Measurements from ENCODE around the gene FAR2.

Gene FAR2

DNA sequence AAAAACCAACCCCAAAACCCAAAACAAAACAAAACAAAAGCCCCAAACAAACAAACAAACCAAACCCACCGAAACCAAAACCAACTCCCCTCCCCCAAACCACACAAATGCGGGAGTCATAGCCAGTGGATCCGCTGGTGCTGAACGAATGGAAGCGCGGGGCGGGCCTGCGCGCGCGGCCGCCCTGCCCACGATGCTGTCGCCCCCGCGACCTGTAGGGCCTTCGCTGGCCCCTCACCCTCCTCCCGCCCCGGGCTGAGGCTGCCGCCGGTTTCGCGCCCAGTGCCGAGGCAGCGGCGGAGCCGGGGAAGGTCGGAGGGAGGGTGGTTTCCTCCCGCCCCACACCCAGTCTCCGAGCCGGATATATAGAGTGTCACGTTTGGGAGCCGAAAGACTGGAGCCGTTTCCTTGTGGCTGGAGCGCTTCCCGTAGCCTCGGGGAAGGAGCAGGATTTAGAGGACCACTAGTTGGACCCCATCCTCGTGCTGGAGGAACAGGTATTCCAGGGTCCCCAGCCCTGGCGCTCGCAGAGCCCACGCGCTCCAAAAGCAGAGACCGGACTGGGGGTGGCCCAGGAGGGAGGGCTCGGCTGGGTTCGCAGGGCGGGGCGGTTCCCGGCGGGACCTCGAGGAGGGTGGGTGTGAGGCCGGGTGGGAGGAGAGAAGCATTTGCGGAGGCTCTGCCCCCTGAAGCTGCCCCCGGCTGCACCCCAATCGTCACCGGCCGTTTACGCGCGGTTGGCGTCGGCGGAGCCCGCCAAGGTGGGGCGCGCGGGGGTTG is at the start of gene FAR2:
Gene FAR2 (plus strand): TSS at position 368 of the 780 bp plus-strand sequence. CDS start 121,172 bp downstream, outside the sequence.
- no peak for TF ChIP-seq FOXM1 (IDR thresholded peaks at IDR 0.05; ENCODE audit: borderline replicate concordance, low read depth)
- no peak for TF ChIP-seq ZBTB7A (IDR thresholded peaks at IDR 0.05; ENCODE audit: low read depth)
- TF ChIP-seq, protein P1, sequence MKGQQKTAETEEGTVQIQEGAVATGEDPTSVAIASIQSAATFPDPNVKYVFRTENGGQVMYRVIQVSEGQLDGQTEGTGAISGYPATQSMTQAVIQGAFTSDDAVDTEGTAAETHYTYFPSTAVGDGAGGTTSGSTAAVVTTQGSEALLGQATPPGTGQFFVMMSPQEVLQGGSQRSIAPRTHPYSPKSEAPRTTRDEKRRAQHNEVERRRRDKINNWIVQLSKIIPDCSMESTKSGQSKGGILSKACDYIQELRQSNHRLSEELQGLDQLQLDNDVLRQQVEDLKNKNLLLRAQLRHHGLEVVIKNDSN (IDR thresholded peaks at IDR 0.05), result no peak
- TF ChIP-seq EGR1 (IDR thresholded peaks at IDR 0.05), result no peak
- no peak for TF ChIP-seq NFIC (IDR thresholded peaks at IDR 0.05)
- no peak for TF ChIP-seq TEAD4 (IDR thresholded peaks at IDR 0.05)
- TF ChIP-seq RAD21 (IDR thresholded peaks at IDR 0.05; ENCODE audit: low read depth), result no peak
- no peak for TF ChIP-seq TCF12 (IDR thresholded peaks at IDR 0.05; ENCODE audit: low read depth)

DNA sequence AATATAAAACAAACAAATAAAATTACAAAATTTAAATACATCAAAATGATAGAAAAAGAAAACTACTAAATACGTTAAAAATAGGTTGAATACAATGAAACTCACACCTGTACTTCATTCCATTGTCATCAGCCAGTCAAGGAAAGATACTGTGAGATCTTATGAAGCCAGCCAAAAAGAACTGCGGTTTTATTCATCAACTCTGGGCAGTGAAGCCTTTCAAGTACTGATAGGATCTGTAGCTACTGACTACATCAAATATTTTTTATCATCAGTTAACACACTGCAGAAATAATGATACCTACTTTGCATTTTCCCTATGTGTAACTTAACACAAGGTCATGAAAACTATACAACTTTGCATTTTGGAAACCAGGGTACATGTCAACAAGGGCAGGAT is 46.3 kb upstream of the FAR2 start:
- TF ChIP-seq TEAD4 (IDR thresholded peaks at IDR 0.05), result no peak
- TF ChIP-seq CEBPB (IDR thresholded peaks at IDR 0.05), result no peak
- TF ChIP-seq, protein P2, sequence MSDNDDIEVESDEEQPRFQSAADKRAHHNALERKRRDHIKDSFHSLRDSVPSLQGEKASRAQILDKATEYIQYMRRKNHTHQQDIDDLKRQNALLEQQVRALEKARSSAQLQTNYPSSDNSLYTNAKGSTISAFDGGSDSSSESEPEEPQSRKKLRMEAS (IDR thresholded peaks at IDR 0.05), result no peak
- no peak for TF ChIP-seq EP300 (IDR thresholded peaks at IDR 0.05; ENCODE audit: borderline replicate concordance)
- no peak for TF ChIP-seq CREB1 (IDR thresholded peaks at IDR 0.05; ENCODE audit: low read depth)
- TF ChIP-seq TAF1 (IDR thresholded peaks at IDR 0.05; ENCODE audit: low read depth), result no peak
- TF ChIP-seq EGR1 (IDR thresholded peaks at IDR 0.05), result no peak
- TF ChIP-seq RAD21 (IDR thresholded peaks at IDR 0.05; ENCODE audit: low read depth), result no peak
- TF ChIP-seq, protein P1 (IDR thresholded peaks at IDR 0.05), result no peak

DNA sequence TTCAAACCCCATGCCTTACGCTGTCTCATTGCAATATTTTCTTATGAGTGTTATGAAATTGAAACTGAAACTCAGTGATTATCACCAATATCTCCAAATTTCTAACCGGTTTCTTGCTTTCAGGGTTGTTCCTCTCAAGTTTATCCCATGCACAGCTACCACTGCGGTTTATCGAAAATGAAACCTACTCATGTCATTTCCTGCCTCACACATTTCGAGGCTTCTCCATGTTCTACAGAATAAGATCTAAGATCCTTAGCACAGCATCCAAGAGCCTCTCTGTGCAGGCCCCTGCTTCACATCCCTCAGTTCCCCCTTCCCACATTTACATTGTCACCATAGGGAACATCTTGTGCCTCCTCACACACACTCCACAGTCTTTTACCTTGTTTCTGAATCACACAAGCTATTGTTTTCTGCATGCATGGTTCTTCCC is 45.5 kb upstream of the FAR2 start:
- TF ChIP-seq TEAD4 (IDR thresholded peaks at IDR 0.05) (no peak), TAF1 (IDR thresholded peaks at IDR 0.05; ENCODE audit: low read depth) (no peak), EP300 (IDR thresholded peaks at IDR 0.05; ENCODE audit: borderline replicate concordance) (no peak), CREB1 (IDR thresholded peaks at IDR 0.05; ENCODE audit: low read depth) (no peak), TCF12 (IDR thresholded peaks at IDR 0.05; ENCODE audit: low read depth) (no peak), NFIC (IDR thresholded peaks at IDR 0.05) (no peak), EGR1 (IDR thresholded peaks at IDR 0.05) (no peak), YY1 (IDR thresholded peaks at IDR 0.05; ENCODE audit: low read depth) (no peak), CEBPB (IDR thresholded peaks at IDR 0.05) (no peak), ZBTB7A (IDR thresholded peaks at IDR 0.05; ENCODE audit: low read depth) (no peak), RAD21 (IDR thresholded peaks at IDR 0.05; ENCODE audit: low read depth) (no peak), FOXM1 (IDR thresholded peaks at IDR 0.05; ENCODE audit: borderline replicate concordance, low read depth) (no peak)
- TF ChIP-seq, protein P1 (IDR thresholded peaks at IDR 0.05), result no peak
- TF ChIP-seq, protein P3, sequence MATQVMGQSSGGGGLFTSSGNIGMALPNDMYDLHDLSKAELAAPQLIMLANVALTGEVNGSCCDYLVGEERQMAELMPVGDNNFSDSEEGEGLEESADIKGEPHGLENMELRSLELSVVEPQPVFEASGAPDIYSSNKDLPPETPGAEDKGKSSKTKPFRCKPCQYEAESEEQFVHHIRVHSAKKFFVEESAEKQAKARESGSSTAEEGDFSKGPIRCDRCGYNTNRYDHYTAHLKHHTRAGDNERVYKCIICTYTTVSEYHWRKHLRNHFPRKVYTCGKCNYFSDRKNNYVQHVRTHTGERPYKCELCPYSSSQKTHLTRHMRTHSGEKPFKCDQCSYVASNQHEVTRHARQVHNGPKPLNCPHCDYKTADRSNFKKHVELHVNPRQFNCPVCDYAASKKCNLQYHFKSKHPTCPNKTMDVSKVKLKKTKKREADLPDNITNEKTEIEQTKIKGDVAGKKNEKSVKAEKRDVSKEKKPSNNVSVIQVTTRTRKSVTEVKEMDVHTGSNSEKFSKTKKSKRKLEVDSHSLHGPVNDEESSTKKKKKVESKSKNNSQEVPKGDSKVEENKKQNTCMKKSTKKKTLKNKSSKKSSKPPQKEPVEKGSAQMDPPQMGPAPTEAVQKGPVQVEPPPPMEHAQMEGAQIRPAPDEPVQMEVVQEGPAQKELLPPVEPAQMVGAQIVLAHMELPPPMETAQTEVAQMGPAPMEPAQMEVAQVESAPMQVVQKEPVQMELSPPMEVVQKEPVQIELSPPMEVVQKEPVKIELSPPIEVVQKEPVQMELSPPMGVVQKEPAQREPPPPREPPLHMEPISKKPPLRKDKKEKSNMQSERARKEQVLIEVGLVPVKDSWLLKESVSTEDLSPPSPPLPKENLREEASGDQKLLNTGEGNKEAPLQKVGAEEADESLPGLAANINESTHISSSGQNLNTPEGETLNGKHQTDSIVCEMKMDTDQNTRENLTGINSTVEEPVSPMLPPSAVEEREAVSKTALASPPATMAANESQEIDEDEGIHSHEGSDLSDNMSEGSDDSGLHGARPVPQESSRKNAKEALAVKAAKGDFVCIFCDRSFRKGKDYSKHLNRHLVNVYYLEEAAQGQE (IDR thresholded peaks at IDR 0.05; ENCODE audit: low read depth), result no peak
- TF ChIP-seq, protein P2 (IDR thresholded peaks at IDR 0.05), result no peak

DNA sequence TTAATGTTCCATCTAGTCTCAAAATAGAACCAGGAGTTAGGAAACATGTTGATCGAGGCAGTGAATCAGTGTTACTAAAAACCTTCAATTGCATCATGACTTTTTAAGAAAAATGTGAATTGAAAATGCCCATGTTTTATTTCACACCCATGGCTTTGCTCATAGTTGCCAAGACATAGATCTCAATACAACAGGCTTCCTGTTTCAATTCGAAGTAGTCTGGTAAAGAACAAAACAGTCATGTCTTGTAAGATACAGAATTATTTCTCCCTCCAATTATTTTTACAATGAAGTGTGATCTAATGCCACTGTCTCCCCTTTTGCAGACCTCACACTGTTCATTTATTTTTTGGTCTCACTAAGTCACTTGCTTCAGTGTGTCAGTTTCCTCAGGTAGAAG is 44.6 kb upstream of the FAR2 start:
- TF ChIP-seq CEBPB (IDR thresholded peaks at IDR 0.05) (no peak), ZBTB7A (IDR thresholded peaks at IDR 0.05; ENCODE audit: low read depth) (no peak), FOXM1 (IDR thresholded peaks at IDR 0.05; ENCODE audit: borderline replicate concordance, low read depth) (no peak)

GRCh38 chr12:29110506-29111442 is 38.3 kb upstream of the FAR2 start:
- no peak for TF ChIP-seq EP300 (IDR thresholded peaks at IDR 0.05; ENCODE audit: borderline replicate concordance)
- no peak for TF ChIP-seq ZBTB7A (IDR thresholded peaks at IDR 0.05; ENCODE audit: low read depth)
- TF ChIP-seq EGR1 (IDR thresholded peaks at IDR 0.05), result no peak
- TF ChIP-seq TEAD4 (IDR thresholded peaks at IDR 0.05), result no peak
- no peak for TF ChIP-seq CREB1 (IDR thresholded peaks at IDR 0.05; ENCODE audit: low read depth)
- TF ChIP-seq, protein P1 (IDR thresholded peaks at IDR 0.05), result no peak
- no peak for TF ChIP-seq YY1 (IDR thresholded peaks at IDR 0.05; ENCODE audit: low read depth)

DNA sequence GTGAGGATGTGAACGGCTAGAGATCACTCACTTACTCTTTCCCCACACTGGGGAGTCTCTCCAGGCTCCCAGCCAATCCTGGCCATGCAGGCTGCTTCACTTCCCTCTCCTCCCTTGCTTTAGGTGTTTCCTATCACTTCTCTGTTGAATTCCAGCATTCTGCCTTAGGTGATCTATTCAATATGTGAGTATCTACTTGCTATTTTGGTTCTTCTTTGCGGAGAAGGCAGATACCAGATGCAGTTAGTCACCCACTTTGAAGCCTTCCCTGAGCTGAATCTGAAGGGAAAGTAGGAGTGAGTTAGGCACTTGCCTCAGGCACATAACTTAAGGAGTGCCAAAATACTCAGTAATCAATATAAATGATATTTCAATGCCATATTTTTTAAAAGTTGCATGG is 36.0 kb upstream of the FAR2 start:
- TF ChIP-seq RAD21 (IDR thresholded peaks at IDR 0.05; ENCODE audit: low read depth), result no peak
- no peak for TF ChIP-seq CREB1 (IDR thresholded peaks at IDR 0.05; ENCODE audit: low read depth)
- TF ChIP-seq, protein P1 (IDR thresholded peaks at IDR 0.05), result no peak
- TF ChIP-seq EP300 (IDR thresholded peaks at IDR 0.05; ENCODE audit: borderline replicate concordance), result no peak
- no peak for TF ChIP-seq TAF1 (IDR thresholded peaks at IDR 0.05; ENCODE audit: low read depth)
- TF ChIP-seq YY1 (IDR thresholded peaks at IDR 0.05; ENCODE audit: low read depth), result no peak
- TF ChIP-seq CEBPB (IDR thresholded peaks at IDR 0.05), result no peak
- TF ChIP-seq EGR1 (IDR thresholded peaks at IDR 0.05), result no peak
- no peak for TF ChIP-seq TEAD4 (IDR thresholded peaks at IDR 0.05)
- TF ChIP-seq, protein P3 (IDR thresholded peaks at IDR 0.05; ENCODE audit: low read depth), result no peak
- TF ChIP-seq, protein P2 (IDR thresholded peaks at IDR 0.05), result no peak
